GM10847 (cell line): ENCODE results near the gene TFPI.

ENCODE experiments used
- POLR2A ChIP-seq: IDR thresholded peaks from 2 replicates; pipeline ENCODE4 v1.6.1; 2011; ENCODE audit not compliant: insufficient read length; ENCODE audit errors: extremely low read depth

Gene TFPI

DNA sequence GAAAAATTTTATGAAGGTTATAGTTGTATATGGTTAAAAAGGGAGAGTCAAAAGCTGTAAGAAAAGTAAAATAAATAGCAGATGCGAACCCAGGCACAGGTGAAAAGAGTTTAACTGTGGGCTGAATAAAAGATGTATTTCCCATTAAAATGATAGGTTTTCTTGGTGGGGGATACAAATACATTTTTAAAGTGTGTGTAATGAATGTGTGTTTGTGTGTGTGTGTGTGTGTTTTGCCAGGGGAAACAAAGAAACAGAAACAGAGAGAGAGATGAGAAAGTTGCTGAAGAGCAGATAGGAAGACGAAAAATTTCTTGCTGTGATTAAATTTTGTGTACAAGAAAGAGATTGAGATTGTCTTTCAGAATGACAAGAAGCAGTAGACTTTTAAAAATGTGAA lies 12.1 kb downstream of the TFPI start:
- TF ChIP-seq POLR2A: no peak

DNA sequence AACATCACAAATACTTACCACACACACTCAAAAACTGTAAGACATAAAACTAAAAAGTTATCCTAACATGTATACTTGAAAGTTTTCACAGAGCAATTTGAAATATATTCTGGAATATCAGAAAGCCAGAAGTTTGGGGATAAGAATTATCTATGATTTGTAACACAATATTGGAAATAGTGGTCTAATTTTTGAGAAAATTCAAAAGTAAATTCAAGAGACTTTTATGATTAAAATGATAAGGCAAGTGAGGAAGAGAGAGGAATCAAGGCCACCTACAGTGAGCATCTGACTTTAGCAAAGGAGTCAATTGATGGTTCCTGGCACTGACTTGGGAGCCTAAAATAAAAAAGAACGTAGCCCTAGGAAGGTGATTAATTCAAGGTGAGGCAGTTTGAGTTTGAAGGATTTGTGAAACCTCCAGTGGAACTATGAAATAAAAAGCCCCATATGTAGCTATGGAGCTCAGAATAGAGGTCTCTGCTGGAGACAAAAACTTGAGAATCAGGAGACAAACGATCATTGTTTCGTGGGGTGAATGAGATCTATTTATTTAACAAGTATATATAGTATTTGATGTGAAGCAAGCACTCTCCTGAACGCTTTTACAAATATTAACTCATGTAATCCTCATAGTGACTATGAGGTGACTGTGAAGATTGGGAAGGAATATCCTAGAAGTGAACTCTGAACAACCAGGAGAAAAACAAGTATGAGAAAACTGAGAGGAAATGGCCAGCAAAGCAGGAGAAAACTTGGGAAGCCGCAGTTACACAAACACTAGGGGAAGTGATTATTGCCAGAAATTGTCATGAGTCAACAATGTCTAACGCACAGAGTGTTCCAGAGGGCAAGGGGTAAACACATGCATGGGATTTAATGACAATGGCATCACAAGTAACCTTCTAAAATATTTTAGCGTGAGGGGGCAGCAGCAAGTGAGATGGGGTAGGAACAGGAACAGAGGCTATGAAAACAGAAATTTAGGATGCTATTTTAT lies 12.8 kb downstream of the TFPI start:
- TF ChIP-seq POLR2A: no peak

DNA sequence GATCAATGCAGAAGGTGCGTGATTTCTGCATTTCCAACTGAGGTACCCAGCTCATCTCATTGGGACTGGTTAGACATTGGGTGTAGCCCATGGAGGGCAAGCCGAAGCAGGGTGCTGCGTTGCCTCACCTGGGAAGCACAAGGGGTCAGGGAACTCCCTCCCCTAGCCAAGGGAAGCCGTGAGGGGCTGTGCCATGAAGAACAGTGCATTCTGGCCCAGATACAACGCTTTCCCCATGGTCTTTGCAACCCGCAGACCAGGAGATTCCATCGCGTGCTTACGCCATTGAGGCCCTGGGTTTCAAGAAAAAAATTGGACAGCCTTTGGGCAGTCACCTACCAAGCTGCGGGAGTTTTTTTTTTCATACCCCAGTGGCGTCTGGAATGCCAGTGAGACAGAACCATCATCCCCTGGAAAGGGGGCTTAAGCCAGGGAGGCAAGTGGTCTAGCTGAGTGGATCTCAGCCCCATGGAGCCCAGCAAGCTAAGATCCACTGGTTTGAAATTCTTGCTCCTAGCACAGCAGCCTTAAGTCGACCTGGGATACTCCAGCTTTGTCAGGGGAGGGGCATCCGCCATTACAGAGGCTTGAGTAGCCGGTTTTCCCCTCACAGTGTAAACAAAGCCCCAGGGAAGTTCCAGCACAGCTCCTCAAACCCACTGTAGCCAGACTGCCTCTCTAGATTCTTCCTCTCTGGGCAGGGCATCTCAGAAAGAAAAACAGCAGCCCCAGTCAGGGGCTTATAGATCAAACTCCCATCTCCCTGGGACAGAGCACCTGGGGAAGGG lies 21.7 kb downstream of the TFPI start:
- no peak for TF ChIP-seq POLR2A

DNA sequence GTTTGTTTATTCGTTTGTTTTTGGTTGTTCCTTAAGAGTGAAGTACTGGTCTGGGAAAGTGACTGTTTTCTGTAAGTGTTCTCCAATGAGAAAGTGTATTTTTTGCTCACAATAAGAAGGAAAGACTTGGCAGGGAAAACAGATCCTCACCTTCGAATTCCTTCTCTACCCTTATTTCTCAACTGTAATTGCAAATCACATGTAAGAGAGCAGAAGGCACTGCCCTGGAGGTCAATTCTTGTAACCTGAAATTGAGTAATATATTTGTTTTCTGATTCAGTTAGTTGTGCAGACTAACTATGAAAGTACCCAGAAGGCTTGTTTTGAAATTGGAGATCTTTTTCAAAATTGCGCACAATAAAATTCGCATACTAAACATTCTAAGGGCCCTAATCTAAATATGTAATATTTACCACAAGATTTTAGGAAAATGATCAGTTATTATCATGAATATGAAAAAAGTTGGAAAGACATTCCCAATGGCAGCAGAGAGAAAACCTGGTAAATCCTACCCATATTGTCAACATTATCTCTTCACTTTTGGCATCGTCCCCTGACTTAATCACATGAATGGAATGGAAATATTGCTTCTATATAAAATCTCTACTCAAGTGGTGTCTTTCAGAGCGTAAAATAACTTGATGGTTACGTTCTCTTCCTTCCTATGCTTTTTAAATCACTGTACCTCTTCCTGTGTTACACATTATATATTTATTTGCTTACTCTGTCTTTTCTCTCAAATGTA lies 24.1 kb downstream of the TFPI start:
- TF ChIP-seq POLR2A: no peak

DNA sequence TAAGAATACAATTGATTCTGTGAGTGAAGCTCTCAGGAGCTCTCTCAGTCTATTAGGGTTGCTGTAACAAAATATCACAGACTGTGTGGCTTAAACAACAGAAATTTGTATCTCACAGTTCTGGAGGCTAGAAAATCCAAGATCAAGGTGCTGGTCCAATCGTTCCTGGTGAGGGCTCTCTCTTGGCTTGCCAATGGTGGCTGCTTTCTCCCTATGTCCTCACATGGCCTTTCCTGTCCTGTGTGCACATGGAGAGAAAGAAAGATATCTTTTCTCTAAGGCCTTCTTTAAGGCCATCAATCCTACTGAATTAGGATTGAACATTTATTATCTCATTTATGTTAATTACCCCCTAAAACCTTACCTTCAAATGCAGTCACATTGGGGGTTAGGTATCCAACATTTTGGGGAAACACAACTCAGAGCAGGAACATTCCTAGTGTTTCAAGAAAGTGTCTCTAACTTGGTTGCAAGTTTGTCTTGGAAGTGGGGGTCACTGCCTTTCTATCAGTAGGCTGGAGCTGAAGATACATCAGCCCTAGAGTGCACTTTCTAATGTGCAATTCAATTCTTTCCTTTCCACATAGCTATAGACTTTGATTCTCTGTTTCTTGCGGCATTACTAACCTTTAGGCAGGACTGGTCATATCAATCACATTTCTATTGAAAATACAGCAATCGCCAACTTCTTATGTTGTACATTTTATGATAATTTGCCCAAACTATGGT lies 24.8 kb downstream of the TFPI start:
- no peak for TF ChIP-seq POLR2A

DNA sequence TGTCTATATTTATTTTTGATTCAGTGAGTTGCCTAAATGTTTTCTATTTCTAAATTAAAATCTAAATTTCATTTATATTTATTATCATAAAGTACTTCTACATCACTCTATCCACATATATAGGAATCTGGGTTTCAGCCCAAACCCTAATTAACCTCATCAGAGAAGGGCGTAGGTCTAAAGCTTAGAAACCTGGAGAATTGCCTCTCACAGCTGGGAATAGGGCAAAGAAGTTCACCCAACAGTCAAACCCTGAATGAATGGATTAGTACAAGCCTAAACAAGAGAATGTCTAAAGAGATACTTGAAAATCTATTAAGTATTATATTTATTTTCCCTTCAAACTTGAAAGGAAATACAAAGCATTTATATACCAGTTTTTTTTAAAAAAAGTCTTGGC lies 26.2 kb downstream of the TFPI start:
- no peak for TF ChIP-seq POLR2A

DNA sequence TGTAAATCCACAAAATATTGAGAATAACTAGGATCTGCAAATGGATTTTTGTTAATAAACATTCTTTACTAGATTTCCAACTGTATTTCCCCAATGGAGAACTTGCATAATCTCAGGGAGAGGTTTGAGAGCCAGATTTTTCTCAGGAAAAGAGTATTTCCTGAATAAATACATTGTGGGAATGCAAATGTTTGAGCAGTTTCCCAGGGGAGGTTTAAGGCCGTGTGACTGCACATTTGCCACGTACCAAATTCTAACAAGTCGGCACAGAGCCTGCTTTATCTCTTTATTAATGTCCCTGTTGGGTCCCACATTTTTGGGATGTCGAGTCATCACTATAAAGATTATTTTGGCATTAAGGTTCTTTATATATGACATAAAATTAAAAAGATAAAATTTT lies 27.0 kb downstream of the TFPI start:
- TF ChIP-seq POLR2A: no peak

DNA sequence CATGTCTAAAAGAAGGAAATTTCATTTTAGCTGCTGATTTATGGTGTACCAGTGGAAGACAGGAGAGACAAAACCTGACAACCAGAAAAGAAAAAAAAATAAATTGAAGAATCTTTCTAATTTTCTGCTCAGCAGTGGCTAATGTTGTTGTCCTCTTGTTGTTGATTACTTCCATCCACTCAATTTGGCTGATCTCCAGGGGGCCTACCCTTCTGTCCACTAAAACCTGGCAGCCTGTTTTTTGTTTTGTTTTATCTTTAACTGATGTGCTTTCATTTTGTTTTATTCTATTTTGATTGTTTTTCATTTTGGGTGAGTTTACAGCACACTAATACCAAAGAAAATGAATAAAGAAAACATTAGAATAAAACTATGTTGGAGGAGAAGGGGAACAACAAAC lies 27.4 kb downstream of the TFPI start:
- no peak for TF ChIP-seq POLR2A

DNA sequence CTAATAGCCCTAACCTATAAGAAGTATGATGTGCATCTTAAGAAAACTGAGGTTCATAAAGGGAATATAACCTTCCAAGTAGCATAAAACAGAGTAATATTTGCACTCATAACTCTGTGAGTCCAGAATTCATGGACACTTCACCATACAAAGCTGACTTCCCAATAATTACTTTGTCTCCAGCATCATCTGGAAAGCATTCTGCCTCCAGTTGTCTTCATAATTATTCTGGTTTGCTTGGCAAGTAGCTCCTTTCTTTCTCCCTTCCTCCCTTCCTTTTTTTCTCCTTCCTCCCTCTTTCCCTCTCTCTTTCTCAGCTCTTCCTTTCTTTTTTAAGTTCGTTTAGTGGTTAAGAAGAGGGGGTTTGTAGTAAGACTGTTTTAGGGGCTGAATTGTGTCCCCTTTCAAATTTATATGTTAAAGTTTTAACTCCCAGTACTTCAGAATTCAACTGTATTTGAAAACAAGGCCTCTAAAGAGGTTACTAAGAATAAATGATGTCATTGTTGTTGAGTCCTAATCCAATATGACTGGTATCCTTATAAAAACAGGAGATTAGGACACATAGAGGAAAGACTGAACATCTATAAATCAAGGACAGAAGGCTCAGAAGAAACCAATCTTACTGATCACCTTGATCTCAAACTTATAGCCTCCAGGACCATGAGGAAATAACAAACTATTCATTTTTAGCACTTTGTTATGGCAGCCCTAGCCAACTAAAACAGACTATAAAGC lies 28.9 kb downstream of the TFPI start:
- TF ChIP-seq POLR2A: no peak

DNA sequence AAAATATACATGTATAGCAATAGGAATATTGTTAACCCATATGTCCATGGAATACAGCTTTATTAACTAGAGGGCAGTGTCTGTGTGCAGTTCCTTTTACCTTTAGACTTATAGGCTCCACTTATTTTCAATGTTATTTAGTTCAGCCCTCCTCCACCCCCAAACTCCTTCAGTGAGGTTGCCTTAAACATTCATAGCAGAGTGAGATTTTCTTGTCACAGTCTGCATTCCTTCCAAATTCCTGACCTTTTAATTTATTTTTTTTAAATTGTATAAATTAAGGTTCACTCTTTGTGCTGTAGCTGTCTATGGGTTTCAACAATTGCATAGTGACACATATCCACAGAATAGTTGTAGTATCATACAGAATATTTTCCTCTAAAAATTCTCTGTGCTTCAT lies 30.9 kb downstream of the TFPI start:
- no peak for TF ChIP-seq POLR2A

DNA sequence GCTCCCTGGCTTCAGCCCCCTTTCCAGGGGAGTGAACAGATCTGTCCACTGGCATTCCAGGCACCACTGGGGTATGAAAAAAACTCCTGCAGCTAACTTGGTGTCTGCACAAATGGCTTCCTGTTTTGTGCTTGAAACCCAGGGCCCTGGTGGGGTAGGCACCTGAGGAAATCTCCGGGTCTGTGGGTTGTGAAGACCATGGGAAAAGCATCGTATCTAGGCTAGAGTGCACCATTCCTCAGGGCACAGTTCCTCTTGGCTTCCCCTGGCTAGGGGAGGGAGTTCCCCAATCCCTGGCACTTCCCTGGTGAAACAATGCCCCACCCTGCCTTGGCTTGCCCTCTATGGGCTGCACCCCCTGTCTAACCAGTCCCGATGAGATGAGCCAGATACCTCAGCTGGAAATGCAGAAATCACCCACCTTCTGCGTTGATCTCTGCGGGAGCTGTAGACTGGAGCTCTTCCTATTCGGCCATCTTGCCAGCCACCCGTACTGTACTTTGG lies 34.1 kb downstream of the TFPI start:
- no peak for TF ChIP-seq POLR2A

DNA sequence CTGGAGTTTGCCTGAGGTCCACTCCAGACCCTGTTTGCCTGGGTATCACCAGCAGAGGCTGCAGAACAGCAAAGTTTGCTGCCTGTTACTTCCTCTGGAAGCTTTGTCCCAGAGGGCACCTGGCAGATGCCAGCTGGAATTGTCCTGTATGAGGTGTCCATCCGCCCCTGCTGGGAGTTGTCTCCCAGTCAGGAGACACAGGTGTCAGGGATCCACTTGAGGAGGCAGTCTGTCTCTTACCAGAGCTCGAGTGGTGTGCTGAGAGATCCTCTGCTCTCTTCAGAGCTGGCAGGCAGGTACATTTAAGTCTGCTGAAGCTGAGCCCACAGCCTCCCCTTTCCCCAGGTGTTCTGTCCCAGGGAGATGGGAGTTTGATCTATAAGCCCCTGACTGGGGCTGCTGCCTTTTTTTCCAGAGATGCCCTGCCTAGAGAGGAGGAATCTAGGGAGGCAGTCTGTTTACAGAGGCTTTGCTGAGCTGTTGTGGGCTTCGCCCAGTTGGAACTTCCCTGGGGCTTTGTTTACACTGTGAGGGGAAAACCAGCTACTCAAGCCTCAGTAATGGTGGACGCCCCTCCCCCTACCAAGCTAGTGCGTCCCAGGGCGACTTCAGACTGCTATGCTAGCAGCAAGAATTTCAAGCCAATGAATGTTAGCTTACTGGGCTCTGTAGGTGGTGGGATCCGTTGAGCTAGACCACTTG lies 34.7 kb downstream of the TFPI start:
- TF ChIP-seq POLR2A: no peak

DNA sequence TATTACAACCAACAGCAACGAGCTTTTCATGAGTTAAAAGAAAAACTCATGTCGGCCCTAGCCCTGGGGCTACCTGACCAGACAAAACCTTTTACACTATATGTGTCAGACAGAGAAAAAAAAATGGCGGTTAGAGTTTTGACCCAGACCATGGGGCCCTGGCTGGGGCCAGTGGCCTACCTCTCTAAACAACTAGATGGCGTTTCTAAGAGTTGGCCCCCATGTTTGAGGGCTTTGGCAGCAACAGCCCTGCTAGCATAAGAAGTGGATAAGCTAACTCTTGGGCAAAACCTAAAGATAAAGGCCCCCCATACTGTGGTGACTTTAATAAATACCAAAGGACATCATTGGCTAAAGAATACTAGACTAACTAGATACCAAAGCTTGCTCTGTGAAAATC lies 39.3 kb downstream of the TFPI start:
- TF ChIP-seq POLR2A: no peak
